K562 (cell line): Measurements from ENCODE around the gene MED15. TPM values are rescaled to one million over a fixed set of nuclear protein-coding genes. Genes with fewer than 3 reads are reported as not detected.

Experiments
- CBX5 ChIP-seq: IDR thresholded peaks from 2 replicates; pipeline ENCODE4 v1.6.1; 2014; ENCODE audit warnings: low read depth, borderline replicate concordance
- CC2D1A ChIP-seq: fragments of 450-650 bp; IDR thresholded peaks from 2 replicates; pipeline ENCODE4 v1.6.1; 2017; ENCODE audit warnings: mild to moderate bottlenecking
- HMGN3 ChIP-seq: IDR thresholded peaks from 2 replicates; pipeline ENCODE4 v1.6.1; 2011; ENCODE audit warnings: borderline replicate concordance, low read depth, mild to moderate bottlenecking, mixed read lengths, low read length; ENCODE audit not compliant: insufficient read length; ENCODE audit errors: extremely low read depth
- JUND ChIP-seq, 2 experiments: IDR thresholded peaks; 2 replicates in 1 of 2; 3 replicates in 1 of 2; pipeline ENCODE4 v1.6.1; 2011; ENCODE audit warnings: borderline replicate concordance in 2 of 2, low read depth in 2 of 2, low read length in 2 of 2, improper control_type of control experiment in 1 of 2, missing biosample characterization in 1 of 2, missing genetic modification characterization in 1 of 2, missing genetic modification reagents in 1 of 2
- KLF10 ChIP-seq: fragments of 250-450 bp; sonication (Bioruptor Pico); IDR thresholded peaks from 2 replicates; pipeline ENCODE4 v1.6.1; 2021; ENCODE audit warnings: matching md5 sums
- NKRF ChIP-seq: fragments of 450-650 bp; IDR thresholded peaks from 2 replicates; pipeline ENCODE4 v1.6.1; 2016; ENCODE audit warnings: borderline replicate concordance
- NRF1 ChIP-seq, 2 experiments: fragments of 450-650 bp; IDR thresholded peaks in 1 of 2; conservative IDR thresholded peaks in 1 of 2; 2 replicates each; pipeline ENCODE4 v1.6.1; 2014; ENCODE audit warnings: mild to moderate bottlenecking in 2 of 2
- PHTF2 ChIP-seq: fragments of 250-450 bp; sonication (Bioruptor Pico); IDR thresholded peaks from 2 replicates; pipeline ENCODE4 v1.5.0; 2021; ENCODE audit warnings: mild to moderate bottlenecking
- PML ChIP-seq: IDR thresholded peaks from 2 replicates; pipeline ENCODE4 v1.6.1; 2012; ENCODE audit warnings: low read length, inconsistent platforms
- PYGO2 ChIP-seq: fragments of 450-650 bp; IDR thresholded peaks from 2 replicates; pipeline ENCODE4 v1.6.1; 2016; ENCODE audit warnings: mild to moderate bottlenecking, missing genetic modification characterization, moderate library complexity, missing compliant biosample characterization
- RREB1 ChIP-seq: fragments of 250-450 bp; sonication (Bioruptor Pico); IDR thresholded peaks from 2 replicates; pipeline ENCODE4 v1.4.0; 2020
- ZNF263 ChIP-seq: sonication (generic); formaldehyde crosslinking; IDR thresholded peaks from 2 replicates; pipeline ENCODE4 v1.8.0; 2022; ENCODE audit warnings: mild to moderate bottlenecking, missing genetic modification reagents, borderline replicate concordance
- ZNF354B ChIP-seq: fragments of 250-450 bp; sonication (Bioruptor Pico); IDR thresholded peaks from 2 replicates; pipeline ENCODE4 v1.4.0; 2020
- ZNF830 ChIP-seq: fragments of 250-450 bp; sonication (Bioruptor Pico); IDR thresholded peaks from 2 replicates; pipeline ENCODE4 v1.5.0; 2021; ENCODE audit warnings: mild to moderate bottlenecking
- polyA plus RNA-seq, 8 experiments: library from polyadenylated mRNA; depleted of rRNA in 4 of 8; stranded (reverse) in 5 of 8; unstranded in 3 of 8; fragments of >200 nt; fragmentation: Nextera tagmentation in 2 of 8; fragmentation: Illumina TruSeq in 1 of 8; extraction: Ambion mirVana in 2 of 8; extraction: Trizol in 1 of 8; gene quantifications; 2 replicates each; pipeline versions ENCODE4 v1.2.1 to v1.2.3, GENCODE V29; 2011 to 2014; ENCODE audit warnings: inconsistent platforms in 1 of 8, missing spikeins in 1 of 8
- total RNA-seq, 7 experiments: library from RNA; depleted of rRNA in 6 of 7; stranded (reverse); fragments of >200 nt in 6 of 7; fragmentation: Illumina TruSeq in 2 of 7; extraction: Trizol in 2 of 7; gene quantifications; 2 replicates each; pipeline versions ENCODE4 v1.2.1 to v1.2.3, GENCODE V29; 2011 to 2021; ENCODE audit warnings: low replicate concordance in 1 of 7
- TF ChIP-seq, protein P1 (sequence below): sonication (generic); formaldehyde crosslinking; IDR thresholded peaks from 2 replicates; pipeline ENCODE4 v1.8.0; 2022; ENCODE audit warnings: mild to moderate bottlenecking, missing genetic modification reagents

The MED15 gene
- total and polyA plus RNA-seq, 9 of the 15 experiments (the other 6 are each of a cell fraction or from before 2014, with no cell fraction given), result 4.0 to 271 (median 60.1) TPM

DNA sequence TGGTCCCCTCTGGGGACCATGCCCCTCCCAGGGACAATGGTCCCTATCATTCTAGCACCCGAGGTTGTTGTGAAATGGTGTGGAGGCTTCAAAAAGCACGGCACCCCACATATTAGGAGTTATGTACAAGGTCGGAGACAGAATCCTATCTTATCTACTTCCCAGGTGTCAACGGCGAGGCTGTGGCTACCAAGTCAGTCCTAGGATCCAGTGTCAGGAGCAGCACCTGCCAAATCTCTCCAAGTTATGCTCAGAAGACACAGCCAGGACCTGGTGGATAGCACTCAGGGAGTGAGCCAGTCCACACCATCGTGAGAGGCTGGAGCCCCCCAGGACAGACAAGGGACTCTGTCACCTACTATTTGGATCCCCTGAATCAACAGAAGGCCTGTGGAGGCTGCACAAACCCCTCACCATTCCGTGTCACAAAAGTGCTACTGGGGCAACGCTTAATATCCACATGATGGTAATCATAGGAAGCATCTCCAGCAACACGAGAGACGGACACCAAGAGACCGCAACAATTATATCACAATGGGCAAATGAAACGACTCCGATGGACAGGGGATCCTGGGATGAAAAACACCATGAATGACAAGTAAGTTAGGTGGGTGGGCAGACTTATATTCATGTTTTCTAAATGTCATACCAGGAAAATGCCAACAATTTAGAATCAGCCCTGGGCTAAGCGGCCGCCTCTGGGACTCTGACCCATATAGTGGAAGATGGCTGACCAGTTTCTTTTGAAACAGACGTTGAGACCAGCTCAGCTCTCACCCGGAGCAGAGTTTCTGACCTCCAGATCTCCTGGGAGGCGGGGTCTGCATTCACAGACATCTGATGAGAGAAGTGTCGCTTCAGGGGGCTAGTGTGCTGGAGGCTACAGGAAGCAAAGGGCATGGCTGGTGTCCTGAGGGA, 108.4 kb downstream of the MED15 start (continued):
- no peak for TF ChIP-seq NRF1 (conservative IDR thresholded peaks at IDR 0.05 in 1 of 2, IDR thresholded peaks at IDR 0.05 in 1 of 2)
- TF ChIP-seq JUND (IDR thresholded peaks at IDR 0.05; ENCODE audit: borderline replicate concordance, low read depth, low read length), result no peak
- TF ChIP-seq JUND (tag; IDR thresholded peaks at IDR 0.05; ENCODE audit: borderline replicate concordance, low read depth, low read length), result no peak
- TF ChIP-seq, protein P1, sequence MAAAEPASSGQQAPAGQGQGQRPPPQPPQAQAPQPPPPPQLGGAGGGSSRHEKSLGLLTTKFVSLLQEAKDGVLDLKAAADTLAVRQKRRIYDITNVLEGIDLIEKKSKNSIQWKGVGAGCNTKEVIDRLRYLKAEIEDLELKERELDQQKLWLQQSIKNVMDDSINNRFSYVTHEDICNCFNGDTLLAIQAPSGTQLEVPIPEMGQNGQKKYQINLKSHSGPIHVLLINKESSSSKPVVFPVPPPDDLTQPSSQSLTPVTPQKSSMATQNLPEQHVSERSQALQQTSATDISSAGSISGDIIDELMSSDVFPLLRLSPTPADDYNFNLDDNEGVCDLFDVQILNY (CRISPR knock-in tag), result peak; percentile 76; the same call in 1 of the 2 replicates
- no peak for TF ChIP-seq CC2D1A
- TF ChIP-seq RREB1 (CRISPR knock-in tag), result 0 out of 2 replicates have a peak, but pooled peaks have one; percentile 47
- no peak for TF ChIP-seq PHTF2 (CRISPR knock-in tag)
- peak; percentile 42; the same call in 1 of the 2 replicates for TF ChIP-seq ZNF354B (CRISPR knock-in tag)
- TF ChIP-seq ZNF263 (CRISPR knock-in tag), result peak; percentile 37; the same call in 1 of the 2 replicates
- TF ChIP-seq CBX5, result no peak
- no peak for TF ChIP-seq NKRF
- no peak for TF ChIP-seq ZNF830 (CRISPR knock-in tag)
- no peak for TF ChIP-seq KLF10 (CRISPR knock-in tag)
- no peak for TF ChIP-seq PYGO2 (tag)
- TF ChIP-seq HMGN3, result no peak
- TF ChIP-seq PML, result 0 out of 2 replicates have a peak, but pooled peaks have one; percentile 2
